MM.1S (cell line): ENCODE data around the gene CSRNP3.

Experiments used
- DNase-seq: peaks from one replicate; pipeline ENCODE4 v3.0.0-alpha.2; 2015
- H2AFZ ChIP-seq: fragments of 300-600 bp; sonication (generic); 2 replicates; pipeline ENCODE4 v1.6.0; 2016; ENCODE audit warnings: antibody characterized with exemption, low read length
- H3F3A ChIP-seq: fragments of 300-600 bp; sonication (generic); 2 replicates; pipeline ENCODE4 v1.6.1; 2016; ENCODE audit warnings: mild to moderate bottlenecking, antibody characterized with exemption, low read length, moderate library complexity, mixed read lengths; ENCODE audit not compliant: insufficient read depth
- H3K27ac ChIP-seq: fragments of 300-600 bp; sonication (generic); 2 replicates; pipeline ENCODE4 v1.5.1; 2016; ENCODE audit warnings: mild to moderate bottlenecking, low read length
- H3K27me3 ChIP-seq: fragments of 300-600 bp; sonication (generic); replicated peaks from 2 replicates; pipeline ENCODE4 v1.6.0; 2016; ENCODE audit warnings: low read length; ENCODE audit not compliant: insufficient read depth
- H3K36me3 ChIP-seq: fragments of 300-600 bp; sonication (generic); replicated peaks from 2 replicates; pipeline ENCODE4 v1.6.1; 2016; ENCODE audit warnings: mild to moderate bottlenecking, low read length, mixed read lengths; ENCODE audit not compliant: insufficient read depth
- H3K4me1 ChIP-seq: fragments of 300-600 bp; sonication (generic); 2 replicates; pipeline ENCODE4 v1.6.1; 2016; ENCODE audit warnings: low read length, mixed read lengths
- H3K4me2 ChIP-seq: fragments of 300-600 bp; sonication (generic); 2 replicates; pipeline ENCODE4 v1.6.0; 2016; ENCODE audit warnings: low read depth, low read length
- H3K4me3 ChIP-seq: fragments of 300-600 bp; sonication (generic); 2 replicates; pipeline ENCODE4 v1.5.1; 2016; ENCODE audit warnings: low read length, mixed read lengths
- H3K79me2 ChIP-seq: fragments of 300-600 bp; sonication (generic); 2 replicates; pipeline ENCODE4 v1.6.1; 2016; ENCODE audit warnings: mixed run types, low read length, mixed read lengths
- H3K9ac ChIP-seq: fragments of 300-600 bp; sonication (generic); 2 replicates; pipeline ENCODE4 v1.6.1; 2016; ENCODE audit warnings: low read length, mixed read lengths
- H3K9me2 ChIP-seq: fragments of 300-600 bp; sonication (generic); replicated peaks from 2 replicates; pipeline ENCODE4 v1.6.1; 2016; ENCODE audit warnings: mild to moderate bottlenecking, low read length, mixed read lengths; ENCODE audit not compliant: insufficient read depth
- H3K9me3 ChIP-seq: fragments of 300-600 bp; sonication (generic); replicated peaks from 2 replicates; pipeline ENCODE4 v1.6.1; 2016; ENCODE audit warnings: mild to moderate bottlenecking, low read length, mixed read lengths; ENCODE audit not compliant: insufficient read depth
- H4K20me1 ChIP-seq: fragments of 300-600 bp; sonication (generic); 2 replicates; pipeline ENCODE4 v1.6.1; 2016; ENCODE audit warnings: mild to moderate bottlenecking, low read length, moderate library complexity, mixed read lengths; ENCODE audit not compliant: insufficient read depth
- EZH2 ChIP-seq: fragments of 300-600 bp; sonication (generic); optimal IDR thresholded peaks from 2 replicates; pipeline ENCODE3; 2017; ENCODE audit warnings: low read depth, mild to moderate bottlenecking, antibody characterized with exemption, low read length, mixed read lengths
- EZH2phosphoT487 ChIP-seq: fragments of 300-600 bp; sonication (generic); IDR thresholded peaks from 2 replicates; pipeline ENCODE4 v1.6.1; 2018; ENCODE audit warnings: antibody characterized with exemption, low read length
- TF ChIP-seq, protein P1 (sequence below): fragments of 300-600 bp; sonication (generic); IDR thresholded peaks from 2 replicates; pipeline ENCODE4 v1.5.1; 2016; ENCODE audit warnings: antibody characterized with exemption, low read length, mixed read lengths

Gene CSRNP3

DNA sequence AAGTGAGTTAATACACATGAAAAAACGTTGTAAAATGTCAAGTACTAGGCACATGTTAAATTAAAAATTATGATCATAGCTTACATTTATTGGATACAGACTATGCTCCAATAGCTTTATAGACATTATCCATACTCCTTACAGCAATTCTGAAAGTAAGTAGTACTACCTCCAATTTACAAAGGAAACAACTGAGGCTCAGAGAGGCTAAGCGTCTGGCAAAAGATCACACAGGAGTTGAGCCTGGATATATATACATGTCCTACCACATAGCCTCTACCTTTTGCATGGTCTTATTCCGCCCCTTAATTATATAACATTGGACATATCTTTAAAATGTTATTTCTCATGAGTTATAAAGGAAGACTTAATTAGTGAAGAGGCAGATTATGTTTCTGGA, 127.3 kb downstream of the CSRNP3 start:
- TF ChIP-seq EZH2: no peak
- no peak for TF ChIP-seq EZH2phosphoT487
- TF ChIP-seq, protein P1, sequence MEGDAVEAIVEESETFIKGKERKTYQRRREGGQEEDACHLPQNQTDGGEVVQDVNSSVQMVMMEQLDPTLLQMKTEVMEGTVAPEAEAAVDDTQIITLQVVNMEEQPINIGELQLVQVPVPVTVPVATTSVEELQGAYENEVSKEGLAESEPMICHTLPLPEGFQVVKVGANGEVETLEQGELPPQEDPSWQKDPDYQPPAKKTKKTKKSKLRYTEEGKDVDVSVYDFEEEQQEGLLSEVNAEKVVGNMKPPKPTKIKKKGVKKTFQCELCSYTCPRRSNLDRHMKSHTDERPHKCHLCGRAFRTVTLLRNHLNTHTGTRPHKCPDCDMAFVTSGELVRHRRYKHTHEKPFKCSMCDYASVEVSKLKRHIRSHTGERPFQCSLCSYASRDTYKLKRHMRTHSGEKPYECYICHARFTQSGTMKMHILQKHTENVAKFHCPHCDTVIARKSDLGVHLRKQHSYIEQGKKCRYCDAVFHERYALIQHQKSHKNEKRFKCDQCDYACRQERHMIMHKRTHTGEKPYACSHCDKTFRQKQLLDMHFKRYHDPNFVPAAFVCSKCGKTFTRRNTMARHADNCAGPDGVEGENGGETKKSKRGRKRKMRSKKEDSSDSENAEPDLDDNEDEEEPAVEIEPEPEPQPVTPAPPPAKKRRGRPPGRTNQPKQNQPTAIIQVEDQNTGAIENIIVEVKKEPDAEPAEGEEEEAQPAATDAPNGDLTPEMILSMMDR: no peak
- H3K27ac ChIP-seq: no peak overlapping the region

DNA sequence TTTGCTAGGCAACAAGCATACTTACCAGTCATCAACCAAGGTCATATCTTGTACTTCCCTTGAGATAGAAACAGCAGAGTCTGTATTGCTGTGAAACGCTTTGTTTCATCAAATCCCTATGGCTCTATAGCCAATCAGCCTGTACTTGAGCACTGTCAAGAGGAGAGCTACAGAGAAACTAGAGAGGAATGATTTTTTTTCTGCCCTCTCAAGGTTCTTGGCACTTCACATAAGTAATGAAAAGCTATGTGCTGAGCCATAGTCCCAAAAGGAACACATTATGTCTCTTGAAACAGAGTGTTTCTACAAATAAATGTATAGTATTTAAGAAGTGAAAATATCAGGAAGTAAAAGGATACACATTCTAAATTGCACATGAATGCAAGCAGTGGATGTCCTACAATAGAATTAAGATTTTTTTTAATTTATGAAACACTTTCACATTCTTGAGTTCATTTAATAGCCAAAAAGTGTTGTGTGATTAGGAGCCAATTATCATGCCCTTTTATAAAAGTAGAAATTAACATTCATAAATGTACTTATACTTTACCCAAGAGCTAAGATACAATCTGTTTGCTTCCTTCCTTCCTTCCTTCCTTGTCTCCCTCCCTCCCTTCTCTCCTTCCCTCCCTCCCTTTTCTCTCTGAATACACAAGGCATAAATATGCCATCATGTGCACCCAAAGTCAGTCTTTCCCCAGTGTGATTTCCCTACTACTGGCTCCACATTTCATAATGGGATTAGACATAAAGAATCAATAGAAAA, 131.8 kb downstream of the CSRNP3 start:
- no peak for DNase-seq
- Histone ChIP-seq H3K27ac (no peak overlapping the region), H3K36me3 (no peaks in the 10 kb centered on the region), H3K9me3 (no peaks in the 10 kb centered on the region), H3K4me1 (no peaks in the 10 kb centered on the region), H2AFZ (no peak overlapping the region), H3K27me3 (no peaks in the 10 kb centered on the region), H3K9me2 (no peaks in the 10 kb centered on the region), H3K4me2 (no peak overlapping the region), H3K9ac (no peak overlapping the region), H4K20me1 (no peaks in the 10 kb centered on the region), H3K79me2 (no peaks in the 10 kb centered on the region), H3K4me3 (no peak overlapping the region), H3F3A (no peaks in the 10 kb centered on the region)
- TF ChIP-seq EZH2phosphoT487 (no peak), EZH2 (no peak)
- TF ChIP-seq, protein P1: no peak

More for the DNA sequence above, 127.3 kb downstream of the CSRNP3 start:
- H3K27me3 ChIP-seq: no peaks in the 10 kb centered on the region
- no peaks in the 10 kb centered on the region for H4K20me1 ChIP-seq
- H3F3A ChIP-seq: no peaks in the 10 kb centered on the region
- H3K4me2 ChIP-seq: no peak overlapping the region
- no peaks in the 10 kb centered on the region for H3K36me3 ChIP-seq
- H3K79me2 ChIP-seq: no peaks in the 10 kb centered on the region
- H3K4me3 ChIP-seq: no peak overlapping the region
- no peaks in the 10 kb centered on the region for H3K9me3 ChIP-seq
- no peak overlapping the region for H2AFZ ChIP-seq
- no peaks in the 10 kb centered on the region for H3K4me1 ChIP-seq
- no peak for DNase-seq
- no peaks in the 10 kb centered on the region for H3K9me2 ChIP-seq
- H3K9ac ChIP-seq: no peak overlapping the region

- no peaks in the 10 kb centered on the region for H3K27me3 ChIP-seq
- no peaks in the 10 kb centered on the region for H3K9me3 ChIP-seq
- no peak for DNase-seq
- H3K27ac ChIP-seq: no peak overlapping the region
- no peak overlapping the region for H2AFZ ChIP-seq
- H3K4me2 ChIP-seq: no peak overlapping the region
- TF ChIP-seq, protein P1: no peak
- TF ChIP-seq EZH2 (no peak), EZH2phosphoT487 (no peak)
- H3K9me2 ChIP-seq: no peaks in the 10 kb centered on the region
- H3K9ac ChIP-seq: no peak overlapping the region
- H3F3A ChIP-seq: no peaks in the 10 kb centered on the region
- no peaks in the 10 kb centered on the region for H3K4me1 ChIP-seq
- H4K20me1 ChIP-seq: no peaks in the 10 kb centered on the region
- no peaks in the 10 kb centered on the region for H3K36me3 ChIP-seq
- no peaks in the 10 kb centered on the region for H3K79me2 ChIP-seq
- H3K4me3 ChIP-seq: no peak overlapping the region
These were observed 132.5 kb downstream of the CSRNP3 start for GRCh38 chr2:165601928-165602521.
